Stimulated activated CD8-positive, alpha-beta memory T cell treated with anti-CD3 and anti-CD28 coated beads, Interleukin-15, amount 100 ng/mL, for 24 hours (primary cell): Measurements from ENCODE around the gene PLEKHM2.

Experiments
- DNase-seq: peaks from one replicate; pipeline ENCODE4 v3.0.0-alpha.2; 2020; ENCODE audit warnings: low read depth

PLEKHM2 gene

GRCh38 chr1:15726508-15726907 lies 42.4 kb downstream of the PLEKHM2 start:
- DNase-seq, result no peak

DNA sequence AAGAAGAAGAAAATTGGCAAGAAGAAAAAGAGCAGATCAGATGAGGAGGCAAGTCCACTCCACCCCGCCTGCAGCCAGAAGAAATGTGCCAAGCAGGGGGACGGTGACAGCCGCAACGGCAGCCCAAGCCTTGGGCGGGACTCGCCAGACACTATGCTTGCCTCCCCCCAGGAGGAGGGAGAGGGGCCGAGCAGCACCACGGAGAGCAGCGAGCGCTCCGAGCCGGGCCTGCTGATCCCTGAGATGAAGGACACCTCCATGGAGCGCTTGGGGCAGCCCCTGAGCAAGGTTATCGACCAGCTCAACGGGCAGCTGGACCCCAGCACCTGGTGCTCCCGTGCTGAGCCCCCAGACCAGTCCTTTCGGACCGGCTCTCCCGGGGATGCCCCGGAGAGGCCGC lies 42.9 kb downstream of the PLEKHM2 start:
- no peak for DNase-seq

DNA sequence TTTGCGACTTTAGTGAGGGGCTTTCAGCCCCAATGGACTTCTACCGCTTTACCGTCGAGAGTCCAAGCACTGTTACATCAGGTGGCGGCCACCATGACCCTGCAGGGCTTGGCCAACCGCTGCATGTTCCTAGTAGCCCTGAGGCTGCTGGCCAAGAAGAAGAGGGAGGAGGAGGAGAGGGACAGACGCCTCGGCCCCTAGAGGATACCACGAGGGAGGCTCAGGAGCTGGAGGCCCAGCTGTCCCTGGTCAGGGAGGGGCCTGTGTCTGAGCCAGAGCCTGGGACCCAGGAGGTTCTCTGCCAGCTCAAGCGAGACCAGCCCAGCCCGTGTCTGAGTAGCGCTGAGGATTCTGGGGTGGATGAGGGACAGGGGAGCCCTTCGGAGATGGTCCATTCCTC lies 43.3 kb downstream of the PLEKHM2 start:
- no peak for DNase-seq

GRCh38 chr1:15727866-15728534 lies 43.9 kb downstream of the PLEKHM2 start:
- no peak for DNase-seq

- no peak for DNase-seq
These were observed 45.0 kb downstream of the PLEKHM2 start for GRCh38 chr1:15728937-15729657.

GRCh38 chr1:15730423-15730822 lies 46.3 kb downstream of the PLEKHM2 start:
- DNase-seq, result no peak

DNA sequence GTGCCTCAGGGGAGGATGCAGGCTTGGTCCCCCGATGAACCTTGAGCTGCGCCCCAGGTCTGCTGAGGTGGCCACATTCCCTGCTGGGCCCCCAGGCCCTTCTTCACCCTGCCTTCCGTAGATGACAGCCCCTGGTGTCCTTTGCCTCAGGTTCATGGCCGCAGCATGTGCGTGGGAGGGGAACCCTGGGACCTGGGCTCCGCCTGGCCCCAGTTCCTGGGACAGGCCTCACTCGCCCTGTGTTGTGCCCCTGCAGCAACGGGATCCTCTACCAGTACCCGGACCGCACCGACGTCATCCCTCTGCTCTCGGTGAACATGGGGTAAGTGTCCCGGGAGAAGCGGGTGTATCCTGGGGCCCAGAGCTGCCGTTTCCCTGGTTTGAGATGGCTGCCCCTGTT lies 46.8 kb downstream of the PLEKHM2 start:
- DNase-seq, result no peak

GRCh38 chr1:15731735-15732685 lies 47.9 kb downstream of the PLEKHM2 start:
- no peak for DNase-seq

DNA sequence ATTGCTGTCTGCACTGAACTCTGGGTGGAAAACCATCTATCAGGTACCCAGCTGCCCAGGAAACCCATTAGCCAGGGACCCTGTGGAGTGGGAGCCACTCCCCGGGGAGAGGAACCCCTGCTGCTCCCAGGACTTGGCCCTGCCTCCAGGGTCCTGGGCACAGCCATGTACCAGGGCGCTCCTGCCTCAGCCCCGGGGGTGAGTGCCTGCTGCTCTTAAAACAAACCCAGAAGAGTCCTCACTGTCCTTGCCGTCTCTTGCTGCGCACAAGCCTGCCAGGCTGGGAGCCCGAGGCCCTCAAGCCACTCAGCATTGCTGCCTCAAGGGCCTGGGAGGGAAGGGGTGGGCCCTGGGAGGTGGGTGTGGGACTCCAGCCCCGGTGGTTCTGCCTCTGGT lies 48.6 kb downstream of the PLEKHM2 start:
- no peak for DNase-seq

- no peak for DNase-seq
These were observed 49.2 kb downstream of the PLEKHM2 start for GRCh38 chr1:15733218-15733725.

- no peak for DNase-seq
These were observed 49.7 kb downstream of the PLEKHM2 start for GRCh38 chr1:15733726-15734226.

DNA sequence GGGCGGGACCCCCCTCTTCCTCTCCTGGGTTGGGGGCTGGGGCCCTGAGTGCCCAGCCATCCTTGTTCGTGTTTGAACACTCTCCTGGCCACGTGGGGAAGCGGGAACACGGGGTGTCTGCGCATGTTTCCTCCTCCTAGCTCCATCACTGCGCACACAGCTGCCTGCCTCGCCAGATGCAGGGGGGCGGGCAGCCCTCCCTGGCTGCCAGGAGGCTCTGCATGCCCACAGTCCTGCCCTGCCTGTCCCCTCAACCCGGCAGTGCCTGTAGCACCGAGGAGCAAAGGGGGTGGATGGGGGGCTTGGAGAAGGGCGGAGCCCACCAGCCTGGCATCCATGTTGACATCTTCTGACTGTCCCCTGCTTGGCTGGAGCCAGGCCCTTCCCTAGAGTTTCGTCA lies 50.2 kb downstream of the PLEKHM2 start:
- DNase-seq, result no peak

DNA sequence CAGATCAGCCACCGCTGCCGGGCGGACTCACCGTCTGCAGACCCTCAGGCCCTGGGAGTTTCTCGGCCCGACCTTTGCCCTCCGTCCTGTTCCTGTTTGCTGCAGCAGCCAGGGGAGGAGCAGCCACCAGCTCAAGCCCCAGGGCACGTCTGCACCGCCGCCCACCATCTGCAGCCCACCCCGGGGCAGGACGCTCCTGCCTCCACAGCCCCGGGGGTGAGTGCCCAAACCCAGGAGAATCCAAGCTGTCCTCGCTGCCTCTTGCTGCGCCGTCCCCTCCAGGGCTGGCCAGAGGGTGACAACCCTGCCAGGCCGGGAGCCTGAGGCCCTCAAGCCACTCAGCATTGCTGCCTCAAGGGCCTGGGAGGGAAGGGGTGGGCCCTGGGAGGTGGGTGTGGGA lies 50.8 kb downstream of the PLEKHM2 start:
- DNase-seq, result no peak

DNA sequence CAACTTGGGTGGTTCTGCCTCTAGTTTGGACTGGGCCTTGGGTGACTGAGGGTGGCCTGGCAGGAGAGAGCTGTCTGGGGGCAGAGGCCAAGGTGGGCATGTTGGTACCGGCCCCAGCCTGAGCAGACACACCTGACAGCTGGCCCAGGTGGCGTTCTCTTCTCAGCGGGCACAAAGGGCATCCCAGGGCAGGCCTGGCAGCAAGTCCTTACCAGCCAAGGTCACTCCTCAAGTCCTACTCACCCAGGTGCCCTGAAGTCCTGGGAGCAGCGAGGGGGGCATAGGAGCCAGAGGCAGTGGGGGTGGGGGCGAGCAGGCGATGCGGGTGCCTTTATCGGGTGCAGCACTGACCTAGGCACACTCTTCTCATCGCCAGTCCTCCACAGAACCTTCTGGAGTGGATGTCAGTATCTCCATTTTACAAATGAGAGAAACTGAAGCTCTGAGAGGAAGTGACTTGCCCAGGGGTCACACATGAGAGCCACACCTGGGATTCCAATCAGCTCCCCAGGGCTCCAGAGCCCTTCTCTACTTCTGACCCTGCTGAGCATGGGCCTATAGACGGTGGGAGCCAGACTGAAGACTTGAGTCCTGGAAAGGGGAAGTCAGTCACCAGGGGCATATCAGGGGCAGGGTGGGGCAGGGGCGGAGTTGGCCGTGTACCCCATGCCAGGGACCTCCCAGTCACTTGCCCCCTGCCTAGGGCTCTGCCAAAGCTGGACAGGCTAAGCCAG lies 51.4 kb downstream of the PLEKHM2 start:
- DNase-seq, result no peak

DNA sequence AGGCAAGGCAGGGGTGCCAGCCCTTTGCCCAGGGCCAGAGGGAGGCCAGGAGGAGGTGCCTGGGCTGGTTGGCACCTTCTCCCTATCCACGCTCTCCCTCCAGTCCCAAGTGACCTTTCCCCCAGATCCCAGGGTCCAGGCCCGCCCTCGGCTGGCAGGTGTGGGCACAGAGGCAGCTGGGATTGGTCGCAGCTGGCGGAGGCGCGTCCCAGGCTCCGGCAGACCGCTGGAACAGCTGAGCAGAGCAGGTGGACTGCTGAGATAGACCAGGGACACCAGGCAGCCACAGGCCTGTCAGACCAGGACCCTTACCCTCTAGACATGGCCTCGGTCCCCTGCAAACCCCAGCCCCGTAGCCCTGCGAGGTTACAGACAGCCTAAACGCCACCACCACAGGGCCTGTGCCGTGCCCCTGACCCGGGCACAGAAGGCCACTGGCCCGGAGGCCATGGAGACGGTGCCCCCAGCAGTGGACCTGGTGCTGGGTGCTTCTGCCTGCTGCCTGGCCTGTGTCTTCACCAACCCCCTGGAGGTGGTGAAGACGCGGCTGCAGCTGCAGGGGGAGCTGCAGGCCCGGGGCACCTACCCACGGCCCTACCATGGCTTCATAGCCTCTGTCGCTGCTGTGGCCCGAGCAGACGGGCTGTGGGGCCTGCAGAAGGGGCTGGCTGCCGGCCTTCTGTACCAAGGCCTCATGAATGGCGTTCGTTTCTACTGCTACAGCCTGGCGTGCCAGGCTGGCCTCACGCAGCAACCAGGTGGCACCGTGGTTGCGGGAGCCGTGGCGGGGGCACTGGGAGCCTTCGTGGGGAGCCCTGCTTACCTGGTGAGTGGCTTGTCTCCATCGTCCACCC lies 52.1 kb downstream of the PLEKHM2 start, which contains the start of gene SLC25A34:
TSS of gene SLC25A34 (plus strand) at position 221 of the 854 bp plus-strand sequence. CDS start at position 449, 228 bp downstream.
- no peak for DNase-seq

GRCh38 chr1:15736892-15737261 lies 52.8 kb downstream of the PLEKHM2 start:
- no peak for DNase-seq

- no peak for DNase-seq
These were observed 53.5 kb downstream of the PLEKHM2 start for GRCh38 chr1:15737324-15738319.

DNA sequence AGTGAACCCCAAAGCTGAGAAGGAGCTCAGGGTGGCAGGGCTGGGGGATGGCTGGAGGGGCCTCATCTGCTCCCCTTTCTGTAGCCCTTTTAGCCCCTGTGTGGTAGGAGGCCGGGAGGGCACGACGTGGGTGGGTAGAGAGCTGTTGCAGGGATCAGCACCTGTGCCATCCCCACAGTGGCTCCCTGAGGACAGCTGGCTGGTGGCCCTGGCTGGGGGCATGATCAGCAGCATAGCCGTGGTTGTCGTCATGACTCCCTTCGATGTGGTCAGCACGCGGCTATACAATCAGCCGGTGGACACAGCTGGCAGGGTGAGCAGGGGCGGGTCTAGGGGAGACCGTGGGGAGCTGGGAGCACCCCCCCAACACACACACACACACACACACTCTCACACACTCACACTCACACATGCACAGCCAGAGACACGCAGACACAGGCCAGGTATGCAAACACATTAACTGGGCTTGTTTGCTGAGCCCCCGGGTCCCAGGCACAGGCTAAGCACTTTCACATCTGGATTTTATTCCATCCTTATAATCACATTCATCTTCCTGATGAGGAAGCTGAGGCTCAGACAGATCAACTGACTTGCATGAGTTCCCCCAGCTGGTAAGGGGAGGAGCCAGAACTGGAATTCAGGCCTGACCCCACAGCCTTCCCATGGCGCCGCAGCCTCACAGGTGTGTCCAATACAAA lies 54.4 kb downstream of the PLEKHM2 start:
- no peak for DNase-seq

DNA sequence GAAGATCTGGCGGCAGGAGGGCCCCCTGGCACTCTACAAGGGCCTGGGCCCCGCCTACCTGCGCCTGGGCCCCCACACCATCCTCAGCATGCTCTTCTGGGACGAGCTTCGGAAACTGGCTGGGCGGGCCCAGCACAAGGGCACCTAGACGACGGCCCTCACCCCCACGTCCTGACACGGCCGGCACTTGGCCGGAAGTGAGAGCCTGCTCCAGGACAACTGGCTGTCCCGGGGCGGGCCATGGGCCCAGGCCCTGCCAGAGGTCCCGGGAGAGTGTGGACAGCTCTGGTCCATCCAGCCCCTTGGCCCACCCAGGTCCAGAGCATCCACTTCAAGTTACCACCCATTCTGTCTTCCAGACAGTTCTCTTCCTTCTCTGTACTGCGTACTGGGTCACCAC lies 55.1 kb downstream of the PLEKHM2 start:
- DNase-seq, result no peak
